ENCODE data around the gene LIX1L.

Gene LIX1L

GRCh38 chr1:145886816-145887215 lies 71.0 kb downstream of the LIX1L start:
- TF ChIP-seq ZFP3 (CRISPR knock-in tag; IDR thresholded peaks at IDR 0.05) (no peak), POU6F1 (CRISPR knock-in tag; IDR thresholded peaks at IDR 0.05; ENCODE audit: borderline replicate concordance, low read depth) (no peak), ZC3H10 (CRISPR knock-in tag; IDR thresholded peaks at IDR 0.05) (no peak), TOX (CRISPR knock-in tag; IDR thresholded peaks at IDR 0.05; ENCODE audit: borderline replicate concordance) (no peak), ESRRG (CRISPR knock-in tag; IDR thresholded peaks at IDR 0.05) (no peak), ZNF70 (CRISPR knock-in tag; IDR thresholded peaks at IDR 0.05) (no peak), ZNF8 (CRISPR knock-in tag; IDR thresholded peaks at IDR 0.05) (no peak), CREB5 (CRISPR knock-in tag; IDR thresholded peaks at IDR 0.05; ENCODE audit: low read depth) (no peak), GLIS3 (CRISPR knock-in tag; IDR thresholded peaks at IDR 0.05) (no peak), RARB (CRISPR knock-in tag; IDR thresholded peaks at IDR 0.05) (no peak), ZFP30 (CRISPR knock-in tag; IDR thresholded peaks at IDR 0.05) (no peak), ZNF565 (CRISPR knock-in tag; conservative IDR thresholded peaks at IDR 0.05; ENCODE audit: low read depth) (no peak), CSRNP3 (CRISPR knock-in tag; IDR thresholded peaks at IDR 0.05) (no peak), ARNTL (CRISPR knock-in tag; IDR thresholded peaks at IDR 0.05; ENCODE audit: borderline replicate concordance, low read depth) (no peak), ISL1 (CRISPR knock-in tag; IDR thresholded peaks at IDR 0.05) (no peak), BACH2 (CRISPR knock-in tag; IDR thresholded peaks at IDR 0.05; ENCODE audit: borderline replicate concordance) (no peak)
- no peak for ATAC-seq

GRCh38 chr1:145886390-145886789 lies 71.4 kb downstream of the LIX1L start:
- peak; percentile 18 for ATAC-seq
- TF ChIP-seq ESRRG (CRISPR knock-in tag; IDR thresholded peaks at IDR 0.05) (no peak), BACH2 (CRISPR knock-in tag; IDR thresholded peaks at IDR 0.05; ENCODE audit: borderline replicate concordance) (no peak), ZNF8 (CRISPR knock-in tag; IDR thresholded peaks at IDR 0.05) (no peak), ARNTL (CRISPR knock-in tag; IDR thresholded peaks at IDR 0.05; ENCODE audit: borderline replicate concordance, low read depth) (no peak), SNAI2 (CRISPR knock-in tag; IDR thresholded peaks at IDR 0.05) (no peak), PATZ1 (CRISPR knock-in tag; IDR thresholded peaks at IDR 0.05; ENCODE audit: borderline replicate concordance) (no peak), TOX (CRISPR knock-in tag; IDR thresholded peaks at IDR 0.05; ENCODE audit: borderline replicate concordance) (no peak), CREB5 (CRISPR knock-in tag; IDR thresholded peaks at IDR 0.05; ENCODE audit: low read depth) (no peak), POU6F1 (CRISPR knock-in tag; IDR thresholded peaks at IDR 0.05; ENCODE audit: borderline replicate concordance, low read depth) (no peak), CSDC2 (CRISPR knock-in tag; IDR thresholded peaks at IDR 0.05) (no peak), TCF4 (CRISPR knock-in tag; IDR thresholded peaks at IDR 0.05; ENCODE audit: borderline replicate concordance) (no peak), PPARA (CRISPR knock-in tag; IDR thresholded peaks at IDR 0.05; ENCODE audit: borderline replicate concordance) (no peak), CSRNP3 (CRISPR knock-in tag; IDR thresholded peaks at IDR 0.05) (no peak), ZNF565 (CRISPR knock-in tag; conservative IDR thresholded peaks at IDR 0.05; ENCODE audit: low read depth) (no peak), RARB (CRISPR knock-in tag; IDR thresholded peaks at IDR 0.05) (no peak), OSR1 (CRISPR knock-in tag; IDR thresholded peaks at IDR 0.05) (no peak), GLIS3 (CRISPR knock-in tag; IDR thresholded peaks at IDR 0.05) (no peak)

Data from SK-N-SH treated with all-trans-retinoic acid at 6 μM for 48 hours (cell line).